Ascending aorta (tissue), 2 donors: ENCODE measurements around the gene GPRC5A. TPM values are rescaled to one million over a fixed set of nuclear protein-coding genes. Genes with fewer than 3 reads are reported as not detected.
A peak's percentile ranks its signal among the peaks of the same experiment; 100 is the strongest.

ENCODE experiments used
- DNase-seq, 2 donors: peaks; one replicate each; pipeline ENCODE4 v3.0.0-alpha.2; 2019; ENCODE audit warnings: low spot score in 2 of 2
- H3K27ac ChIP-seq, 2 donors: fragments of 200-600 bp; sonication (generic); one replicate each; pipeline ENCODE4 v1.5.1; 2016 to 2017; ENCODE audit warnings: mild to moderate bottlenecking in 1 of 2
- H3K27me3 ChIP-seq: fragments of 200-600 bp; sonication (generic); one replicate; pipeline ENCODE4 v1.5.1; 2017
- H3K36me3 ChIP-seq, 2 donors: fragments of 200-600 bp; sonication (generic); one replicate each; pipeline ENCODE4 v1.5.1; 2016
- H3K4me1 ChIP-seq, 2 donors: fragments of 200-600 bp; sonication (generic); one replicate each; pipeline ENCODE4 v1.5.1; 2016 to 2017; ENCODE audit warnings: mild to moderate bottlenecking in 1 of 2
- H3K4me3 ChIP-seq, 2 donors: fragments of 200-600 bp; sonication (generic); one replicate each; pipeline ENCODE4 v1.5.1; 2016 to 2017; ENCODE audit warnings: mild to moderate bottlenecking in 1 of 2
- H3K9me3 ChIP-seq, 2 donors: fragments of 200-600 bp; sonication (generic); one replicate each; pipeline ENCODE4 v1.5.1; 2016
- CTCF ChIP-seq, 3 experiments: fragments of 200-600 bp in 2 of 3; fragments of 450-650 bp in 1 of 3; sonication (generic) in 2 of 3; IDR thresholded peaks; one replicate each; pipeline ENCODE4 v1.5.1; 2016 to 2019; ENCODE audit warnings: antibody characterized with exemption in 3 of 3, mild to moderate bottlenecking in 1 of 3, moderate library complexity in 1 of 3
- intact Hi-C: fragments of 100-400 bp; cut with DNase I; formaldehyde crosslinking; loops from one replicate; pipeline ENCODE4 v1.15.1; 2023
- total RNA-seq: library from RNA; depleted of rRNA; stranded (reverse); fragments of >200 nt; gene quantifications from one replicate; pipeline ENCODE4 v1.1.0, GENCODE V29; 2016

GPRC5A gene
- total RNA-seq, 1 donor from 2014 or later, result 23.8 TPM

DNA sequence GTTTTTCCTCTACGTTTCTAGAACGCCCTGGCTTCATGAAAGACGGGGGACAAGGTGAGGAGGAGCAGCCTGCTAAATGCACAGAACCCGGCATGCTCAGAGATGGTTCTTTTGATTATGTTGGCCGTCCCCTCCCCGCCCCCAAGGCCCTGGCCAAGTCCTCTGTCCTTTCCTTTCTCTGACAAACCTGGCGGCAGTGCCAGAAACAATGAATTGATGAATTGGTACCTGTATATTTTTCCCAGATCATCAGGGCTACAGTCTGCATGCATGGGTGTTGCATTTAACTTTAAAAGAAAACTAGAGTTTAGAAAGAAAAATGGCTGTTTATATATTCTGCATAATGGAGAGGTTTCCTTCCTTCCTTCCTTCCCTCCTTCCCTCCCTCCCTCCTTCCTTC lies 31.6 kb downstream of the GPRC5A start:
- Histone ChIP-seq H3K27me3 (no peaks in the 10 kb centered on the region), H3K36me3 (peaks cover 0 to 5% of the 10 kb centered on the region in 2 donors), H3K4me1 (peaks cover 0 to 12% of the 10 kb centered on the region in 2 donors), H3K9me3 (no peaks in the 10 kb centered on the region), H3K27ac (no peak overlapping the region), H3K4me3 (no peak overlapping the region)
- no peak for DNase-seq
- intact Hi-C loops, result no loop called here
- TF ChIP-seq CTCF (IDR thresholded peaks at IDR 0.05), result no peak

- Histone ChIP-seq H3K9me3 (no peaks in the 10 kb centered on the region), H3K4me1 (peaks cover 0 to 12% of the 10 kb centered on the region in 2 donors), H3K27me3 (no peaks in the 10 kb centered on the region), H3K27ac (no peak overlapping the region), H3K4me3 (no peak overlapping the region), H3K36me3 (no peaks in the 10 kb centered on the region)
- intact Hi-C loops, result no loop called here
- TF ChIP-seq CTCF (IDR thresholded peaks at IDR 0.05), result no peak
- DNase-seq, result peak in 1 of 2 donors; percentile 48
Observed at GRCh38 chr12:12924169-12924568, 32.8 kb downstream of the GPRC5A start.

- Histone ChIP-seq H3K4me3 (no peak overlapping the region), H3K36me3 (peaks cover 0 to 5% of the 10 kb centered on the region in 2 donors), H3K27ac (peak overlapping the region in 1 of 2 donors; percentile 41), H3K9me3 (no peaks in the 10 kb centered on the region), H3K4me1 (peaks cover 0 to 12% of the 10 kb centered on the region in 2 donors), H3K27me3 (no peaks in the 10 kb centered on the region)
- no peak for DNase-seq
- intact Hi-C loops, result no loop called here
- TF ChIP-seq CTCF (IDR thresholded peaks at IDR 0.05), result no peak
Observed at GRCh38 chr12:12925388-12925787, 34.0 kb downstream of the GPRC5A start.

DNA sequence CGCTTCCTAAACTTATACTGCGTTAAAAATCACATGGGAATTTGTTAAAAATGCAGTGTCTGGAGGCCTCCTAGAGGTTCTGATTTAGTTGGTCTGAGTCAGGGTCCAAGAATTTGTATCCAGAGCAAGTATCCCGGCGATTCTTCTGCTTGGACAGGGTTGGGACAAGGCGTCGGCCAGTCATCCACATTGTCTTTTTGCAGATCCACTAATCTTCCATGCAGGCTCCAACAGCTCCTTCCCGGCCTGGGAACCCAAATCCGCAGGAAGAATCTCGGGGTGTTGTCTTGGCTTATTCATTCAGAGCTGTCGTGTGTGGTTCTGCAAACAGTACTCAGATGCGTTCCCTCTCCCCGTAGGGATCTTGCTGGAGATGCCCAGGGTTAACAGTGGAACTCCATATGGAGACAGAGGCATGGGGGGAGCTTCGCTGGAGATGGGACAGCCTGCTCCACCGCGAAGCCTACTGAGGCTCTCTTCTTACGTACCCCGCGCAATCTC lies 35.3 kb downstream of the GPRC5A start:
- H3K36me3 ChIP-seq, result peaks cover 0 to 7% of the 10 kb centered on the region in 2 donors
- intact Hi-C loops, result no loop called here
- H3K27ac ChIP-seq, result no peak overlapping the region
- H3K9me3 ChIP-seq, result no peaks in the 10 kb centered on the region
- no peaks in the 10 kb centered on the region for H3K27me3 ChIP-seq
- H3K4me1 ChIP-seq, result peaks cover 0 to 12% of the 10 kb centered on the region in 2 donors
- H3K4me3 ChIP-seq, result no peak overlapping the region
- TF ChIP-seq CTCF (IDR thresholded peaks at IDR 0.05), result no peak
- peak in 1 of 2 donors; percentile 60 for DNase-seq

GRCh38 chr12:12927211-12928079 lies 36.1 kb downstream of the GPRC5A start:
- no peak for TF ChIP-seq CTCF (IDR thresholded peaks at IDR 0.05)
- no peak overlapping the region for H3K27ac ChIP-seq
- H3K27me3 ChIP-seq, result no peaks in the 10 kb centered on the region
- intact Hi-C loops, result no loop called here
- H3K9me3 ChIP-seq, result no peaks in the 10 kb centered on the region
- peak in 1 of 2 donors; percentile 76 for DNase-seq
- peaks cover 0 to 7% of the 10 kb centered on the region in 2 donors for H3K36me3 ChIP-seq
- peak overlapping the region in 1 of 2 donors; percentile 42 for H3K4me3 ChIP-seq
- peaks cover 0 to 12% of the 10 kb centered on the region in 2 donors for H3K4me1 ChIP-seq
